GM23248 (cell line): ENCODE data around the gene DSN1. TPM values are rescaled to one million over a fixed set of nuclear protein-coding genes. Genes with fewer than 3 reads are reported as not detected.

ENCODE experiments used
- DNase-seq: peaks from one replicate; pipeline ENCODE4 v3.0.0-alpha.2; 2015
- H2AFZ ChIP-seq: fragments of 200-600 bp; sonication (generic); 2 replicates; pipeline ENCODE4 v1.6.1; 2016; ENCODE audit warnings: antibody characterized with exemption
- H3F3A ChIP-seq: fragments of 200-600 bp; sonication (generic); 2 replicates; pipeline ENCODE4 v1.6.1; 2016; ENCODE audit warnings: mild to moderate bottlenecking, antibody characterized with exemption, mixed run types; ENCODE audit not compliant: insufficient read depth
- H3K27ac ChIP-seq: fragments of 200-600 bp; sonication (generic); 2 replicates; pipeline ENCODE4 v1.5.1; 2016; ENCODE audit warnings: mild to moderate bottlenecking
- H3K27me3 ChIP-seq: fragments of 200-600 bp; sonication (generic); replicated peaks from 2 replicates; pipeline ENCODE4 v1.6.1; 2016; ENCODE audit warnings: mild to moderate bottlenecking; ENCODE audit not compliant: insufficient read depth
- H3K36me3 ChIP-seq: fragments of 200-600 bp; sonication (generic); 2 replicates; pipeline ENCODE4 v1.6.1; 2016; ENCODE audit warnings: low read depth, mild to moderate bottlenecking
- H3K4me1 ChIP-seq: fragments of 200-600 bp; sonication (generic); 2 replicates; pipeline ENCODE4 v1.6.1; 2016; ENCODE audit warnings: mild to moderate bottlenecking; ENCODE audit not compliant: insufficient read depth
- H3K4me2 ChIP-seq: fragments of 200-600 bp; sonication (generic); one replicate; pipeline ENCODE4 v1.6.1; 2016; ENCODE audit warnings: mild to moderate bottlenecking; ENCODE audit not compliant: unreplicated experiment
- H3K4me3 ChIP-seq: fragments of 200-600 bp; sonication (generic); 2 replicates; pipeline ENCODE4 v1.5.1; 2016; ENCODE audit warnings: mild to moderate bottlenecking
- H3K79me2 ChIP-seq: fragments of 200-600 bp; sonication (generic); 2 replicates; pipeline ENCODE4 v1.6.1; 2016; ENCODE audit warnings: mild to moderate bottlenecking; ENCODE audit not compliant: insufficient read depth
- H3K9ac ChIP-seq: fragments of 200-600 bp; sonication (generic); 2 replicates; pipeline ENCODE4 v1.6.1; 2016; ENCODE audit warnings: mild to moderate bottlenecking
- H3K9me2 ChIP-seq: fragments of 200-600 bp; sonication (generic); 2 replicates; pipeline ENCODE4 v1.6.1; 2016; ENCODE audit warnings: mixed run types, mild to moderate bottlenecking, moderate library complexity; ENCODE audit not compliant: insufficient read depth
- H3K9me3 ChIP-seq: fragments of 200-600 bp; sonication (generic); one replicate; pipeline ENCODE4 v1.6.1; 2017; ENCODE audit warnings: low read depth
- H4K20me1 ChIP-seq: fragments of 200-600 bp; sonication (generic); 2 replicates; pipeline ENCODE4 v1.6.0; 2016; ENCODE audit not compliant: insufficient read depth
- EZH2 ChIP-seq: fragments of 200-600 bp; sonication (generic); IDR thresholded peaks from 2 replicates; pipeline ENCODE4 v1.6.1; 2018; ENCODE audit warnings: antibody characterized with exemption, mild to moderate bottlenecking; ENCODE audit not compliant: insufficient read depth, poor library complexity, severe bottlenecking
- EZH2phosphoT487 ChIP-seq: fragments of 200-600 bp; sonication (generic); IDR thresholded peaks from 2 replicates; pipeline ENCODE4 v1.6.1; 2018; ENCODE audit warnings: antibody characterized with exemption, moderate library complexity, mild to moderate bottlenecking, low read depth; ENCODE audit not compliant: insufficient read depth
- WGBS, 2 experiments: methylation state at CpG; one replicate each; pipeline ENCODE4 v1.1.6; 2015 to 2017; ENCODE audit warnings: low lambda C conversion rate in 2 of 2, low coverage in 1 of 2; ENCODE audit errors: missing lambda C conversion rate in 2 of 2; 5-methylcytosine and 5-hydroxymethylcytosine counted together
- in situ Hi-C: fragments of 300-500 bp; cut with MboI; formaldehyde crosslinking; loops from 2 replicates; pipeline ENCODE4 v1.15.0; 2020
- polyA plus RNA-seq: library from polyadenylated mRNA; unstranded; fragments of >200 nt; fragmentation: Nextera tagmentation; extraction: Ambion mirVana; gene quantifications from 2 replicates; pipeline ENCODE4 v1.2.1, GENCODE V29; 2016
- total RNA-seq: library from RNA; depleted of rRNA; stranded (reverse); fragments of >200 nt; shearing (Covaris generic); gene quantifications from 2 replicates; pipeline ENCODE4 v1.2.3, GENCODE V29; 2014

The DSN1 gene
- total and polyA plus RNA-seq, 2 experiments from 2014 or later: 13.0 to 15.6 TPM

GRCh38 chr20:36761125-36761524 lies 12.4 kb downstream of the DSN1 start:
- H3K4me1 ChIP-seq: no peaks in the 10 kb centered on the region
- no peaks in the 10 kb centered on the region for H3K27me3 ChIP-seq
- in situ Hi-C loops: no loop called here
- no peaks in the 10 kb centered on the region for H3K79me2 ChIP-seq
- H3K9me3 ChIP-seq: no peaks in the 10 kb centered on the region
- no peak overlapping the region for H2AFZ ChIP-seq
- TF ChIP-seq EZH2: no peak
- no peak for TF ChIP-seq EZH2phosphoT487
- no peak for DNase-seq
- peaks cover 10% of the 10 kb centered on the region; the same call in 1 of the 2 replicates for H3F3A ChIP-seq
- H4K20me1 ChIP-seq: no peaks in the 10 kb centered on the region
- H3K9ac ChIP-seq: no peak overlapping the region
- WGBS, 2 experiments: 97 to 100% methylated on average over 4 of the region's 4 CpGs
- H3K9me2 ChIP-seq: no peaks in the 10 kb centered on the region
- no peak overlapping the region for H3K4me2 ChIP-seq
- no peak overlapping the region for H3K4me3 ChIP-seq
- peaks cover 13% of the 10 kb centered on the region; the same call in 1 of the 2 replicates for H3K36me3 ChIP-seq
- no peak overlapping the region for H3K27ac ChIP-seq

- Histone ChIP-seq H3K9me3 (no peaks in the 10 kb centered on the region), H3K27ac (no peak overlapping the region), H3K4me2 (no peak overlapping the region), H3K79me2 (no peaks in the 10 kb centered on the region), H3K9ac (no peak overlapping the region), H3K4me1 (no peaks in the 10 kb centered on the region), H2AFZ (no peak overlapping the region), H3K9me2 (no peaks in the 10 kb centered on the region), H3F3A (peaks cover 14% of the 10 kb centered on the region), H3K36me3 (peaks cover 13% of the 10 kb centered on the region; the same call in 1 of the 2 replicates), H3K4me3 (no peak overlapping the region), H4K20me1 (no peaks in the 10 kb centered on the region), H3K27me3 (no peaks in the 10 kb centered on the region)
- in situ Hi-C loops: no loop called here
- TF ChIP-seq EZH2phosphoT487 (no peak), EZH2 (no peak)
- DNase-seq: no peak
- WGBS, 2 experiments: 97 to 98% methylated on average over 6 of the region's 6 CpGs
Measured at GRCh38 chr20:36760647-36761046, 12.9 kb downstream of the DSN1 start.

DNA sequence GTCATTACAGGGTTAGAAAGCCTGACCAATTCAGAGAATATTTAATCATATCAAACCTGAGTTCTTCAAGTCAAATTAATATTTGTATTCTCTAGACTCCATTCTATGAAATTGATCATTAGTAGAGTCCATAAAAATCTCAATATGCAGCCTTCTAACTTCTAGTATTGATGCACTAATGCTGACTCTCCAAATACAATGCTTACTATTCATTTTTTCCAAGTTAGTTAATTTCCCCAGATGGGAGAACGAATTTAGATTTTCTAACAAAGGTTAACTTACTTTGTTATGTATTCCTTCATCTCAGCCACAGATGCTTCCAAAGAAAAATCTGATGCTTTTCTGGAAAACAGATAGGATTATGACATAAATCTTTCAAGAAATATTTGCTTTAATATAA lies 15.3 kb downstream of the DSN1 start:
- Histone ChIP-seq H3F3A (peaks cover 35% of the 10 kb centered on the region), H3K79me2 (no peaks in the 10 kb centered on the region), H4K20me1 (no peaks in the 10 kb centered on the region), H3K9ac (no peak overlapping the region), H3K4me2 (no peak overlapping the region), H3K4me1 (peaks cover 11% of the 10 kb centered on the region; the same call in 1 of the 2 replicates), H3K4me3 (no peak overlapping the region), H3K36me3 (0 out of 2 replicates have a peak, but pooled peaks cover 6% of the 10 kb centered on the region), H3K27ac (no peak overlapping the region), H3K9me3 (no peaks in the 10 kb centered on the region), H2AFZ (no peak overlapping the region), H3K27me3 (no peaks in the 10 kb centered on the region), H3K9me2 (no peaks in the 10 kb centered on the region)
- in situ Hi-C loops: no loop called here
- TF ChIP-seq EZH2phosphoT487: no peak
- no peak for TF ChIP-seq EZH2
- DNase-seq: no peak
- WGBS, 2 experiments: 92 to 100% methylated on average over 1 of the region's 1 CpG

- Histone ChIP-seq H3K4me2 (no peak overlapping the region), H3K4me1 (peaks cover 11% of the 10 kb centered on the region; the same call in 1 of the 2 replicates), H3K9me3 (no peaks in the 10 kb centered on the region), H4K20me1 (no peaks in the 10 kb centered on the region), H2AFZ (no peak overlapping the region), H3K4me3 (no peak overlapping the region), H3K27ac (no peak overlapping the region), H3K36me3 (peaks cover 17% of the 10 kb centered on the region; the same call in 1 of the 2 replicates), H3K9ac (no peak overlapping the region), H3K9me2 (no peaks in the 10 kb centered on the region), H3F3A (peaks cover 35% of the 10 kb centered on the region), H3K27me3 (no peaks in the 10 kb centered on the region), H3K79me2 (no peaks in the 10 kb centered on the region)
- TF ChIP-seq EZH2phosphoT487 (no peak), EZH2 (no peak)
- in situ Hi-C loops: no loop called here
- DNase-seq: no peak
Measured at GRCh38 chr20:36756496-36756895, 17.1 kb downstream of the DSN1 start.
